Breast epithelium (tissue), 4 donors: Measurements from ENCODE around the gene CREB3L1. TPM values are rescaled to one million over a fixed set of nuclear protein-coding genes. Genes with fewer than 3 reads are reported as not detected.

Experiments used
- DNase-seq, 2 donors: peaks; one replicate each; pipeline ENCODE4 v3.0.0-alpha.2; 2019; ENCODE audit warnings: low spot score in 2 of 2
- H3K27ac ChIP-seq, 2 donors: fragments of 200-600 bp; sonication (generic) in 1 of 2; one replicate each; pipeline ENCODE4 v1.5.1; 2016 to 2019; ENCODE audit warnings: mild to moderate bottlenecking in 1 of 2
- H3K27me3 ChIP-seq, 2 donors: fragments of 200-600 bp; sonication (generic) in 1 of 2; one replicate each; pipeline versions ENCODE4 v1.5.1 to v1.6.0; 2017 to 2019; ENCODE audit warnings: control low read depth in 1 of 2, mild to moderate bottlenecking in 1 of 2
- H3K36me3 ChIP-seq: fragments of 200-600 bp; one replicate; pipeline ENCODE4 v1.5.1; 2019
- H3K4me1 ChIP-seq, 2 donors: fragments of 200-600 bp; sonication (generic); one replicate each; pipeline ENCODE4 v1.5.1; 2016 to 2019; ENCODE audit warnings: control low read depth in 1 of 2
- H3K4me3 ChIP-seq, 3 donors: fragments of 200-600 bp; sonication (generic); 1 replicate in 2 of 3; 2 replicates in 1 of 3; pipeline ENCODE4 v1.5.1; 2016 to 2019; ENCODE audit warnings: mild to moderate bottlenecking in 3 of 3, moderate library complexity in 2 of 3
- H3K9me3 ChIP-seq, 2 donors: fragments of 200-600 bp; sonication (generic) in 1 of 2; one replicate each; pipeline ENCODE4 v1.5.1; 2016 to 2019; ENCODE audit warnings: control low read depth in 1 of 2
- POLR2A ChIP-seq: fragments of 450-650 bp; IDR thresholded peaks from one replicate; pipeline ENCODE4 v1.6.1; 2016; ENCODE audit warnings: antibody characterized with exemption, mild to moderate bottlenecking, moderate library complexity
- POLR2AphosphoS5 ChIP-seq, 3 donors: sonication (generic); formaldehyde crosslinking; IDR thresholded peaks; one replicate each; pipeline ENCODE4 v1.6.1; 2017; ENCODE audit warnings: antibody characterized with exemption in 3 of 3
- intact Hi-C: fragments of 100-400 bp; cut with DNase I; formaldehyde crosslinking; loops from one replicate; pipeline ENCODE4 v1.15.1; 2023; ENCODE audit warnings: low total_unique reads
- total RNA-seq, 3 donors: library from RNA; depleted of rRNA; stranded (reverse); fragments of >200 nt; gene quantifications; one replicate each; pipeline ENCODE4 v1.1.0, GENCODE V29; 2016
- TF ChIP-seq, protein P1 (sequence below), 3 donors: fragments of 450-650 bp; IDR thresholded peaks; one replicate each; pipeline ENCODE4 v1.5.1; 2016 to 2017; ENCODE audit warnings: antibody characterized with exemption in 3 of 3, mild to moderate bottlenecking in 3 of 3, moderate library complexity in 3 of 3

The CREB3L1 gene
- total RNA-seq, 3 donors from 2014 or later = 1.6 to 5.1 (median 2.0) TPM

DNA sequence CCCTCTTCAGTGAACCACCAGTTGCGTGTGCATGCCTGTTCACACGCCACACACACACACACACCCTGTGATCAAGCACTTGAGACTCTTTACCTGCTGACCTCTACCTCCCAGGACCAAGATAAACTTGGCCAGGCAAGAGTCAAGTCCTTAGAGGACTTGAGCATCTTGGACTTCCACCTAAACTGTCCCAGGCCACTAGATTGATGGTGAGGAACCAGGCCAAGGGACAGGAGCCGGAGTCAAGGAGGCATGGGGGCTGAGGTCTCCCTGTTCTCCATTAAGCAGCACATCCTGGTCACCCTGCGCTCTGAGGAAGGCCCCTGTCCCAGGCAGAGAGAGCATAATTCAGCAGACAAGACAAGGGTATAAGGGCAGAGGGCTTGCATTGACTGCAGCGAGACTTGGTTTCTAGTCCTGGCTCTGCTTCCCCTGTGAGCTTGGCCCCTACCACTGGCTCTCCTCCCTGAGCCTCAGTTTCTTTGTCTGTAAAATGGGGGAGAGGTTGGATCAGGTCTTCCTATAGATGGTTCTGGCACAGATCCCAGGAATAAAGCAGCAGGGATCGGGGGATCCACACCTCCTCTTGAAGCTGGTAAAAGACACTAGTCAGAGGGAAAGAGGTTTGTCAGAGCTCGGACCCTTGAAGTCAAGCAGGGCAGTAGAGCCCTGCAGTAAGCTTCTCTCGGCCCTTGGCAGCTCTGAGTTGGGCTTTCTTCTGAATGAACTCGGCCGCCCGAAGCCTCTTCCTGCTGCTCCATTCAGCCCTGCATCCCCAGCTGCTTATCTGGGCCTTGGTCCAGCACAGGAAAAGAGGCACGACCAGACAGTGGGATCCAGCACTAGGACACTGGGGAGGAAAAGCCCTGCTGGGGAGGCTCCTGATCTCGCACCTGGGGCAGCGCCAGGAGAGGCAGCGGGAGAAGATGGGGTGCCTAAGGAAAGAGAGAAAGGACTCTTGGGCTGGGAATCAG is 2.0 kb downstream of the CREB3L1 start:
- peak overlapping the region; percentile 12 to 80 (median 67) for H3K4me3 ChIP-seq
- DNase-seq = no peak
- intact Hi-C loops = no loop called here

DNA sequence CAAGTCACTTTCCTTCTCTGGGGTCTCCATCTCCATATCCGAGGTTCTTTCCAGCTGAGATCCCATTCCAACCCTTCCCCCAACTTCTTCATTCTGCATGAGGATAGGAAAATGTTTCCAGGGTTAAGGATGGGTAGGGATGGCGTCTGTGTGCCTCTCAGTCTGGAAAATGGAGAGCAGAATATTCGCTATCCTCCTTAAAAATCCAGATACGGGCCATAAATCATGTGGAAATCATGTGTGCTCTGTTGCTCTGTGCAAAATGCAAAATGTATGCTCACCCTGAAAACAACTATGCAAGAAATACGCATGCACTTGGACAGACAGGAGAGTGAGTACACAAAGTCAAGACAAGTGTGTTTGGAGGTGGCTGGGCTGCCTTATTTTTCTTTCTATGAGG is 3.2 kb downstream of the CREB3L1 start:
- Histone ChIP-seq H3K9me3 (no peaks in the 10 kb centered on the region), H3K4me1 (peaks cover 7 to 13% of the 10 kb centered on the region in 2 donors), H3K27ac (peak overlapping the region in 1 of 2 donors; percentile 42), H3K4me3 (no peak overlapping the region), H3K27me3 (no peaks in the 10 kb centered on the region), H3K36me3 (no peaks in the 10 kb centered on the region)
- DNase-seq = no peak
- TF ChIP-seq, protein P1, sequence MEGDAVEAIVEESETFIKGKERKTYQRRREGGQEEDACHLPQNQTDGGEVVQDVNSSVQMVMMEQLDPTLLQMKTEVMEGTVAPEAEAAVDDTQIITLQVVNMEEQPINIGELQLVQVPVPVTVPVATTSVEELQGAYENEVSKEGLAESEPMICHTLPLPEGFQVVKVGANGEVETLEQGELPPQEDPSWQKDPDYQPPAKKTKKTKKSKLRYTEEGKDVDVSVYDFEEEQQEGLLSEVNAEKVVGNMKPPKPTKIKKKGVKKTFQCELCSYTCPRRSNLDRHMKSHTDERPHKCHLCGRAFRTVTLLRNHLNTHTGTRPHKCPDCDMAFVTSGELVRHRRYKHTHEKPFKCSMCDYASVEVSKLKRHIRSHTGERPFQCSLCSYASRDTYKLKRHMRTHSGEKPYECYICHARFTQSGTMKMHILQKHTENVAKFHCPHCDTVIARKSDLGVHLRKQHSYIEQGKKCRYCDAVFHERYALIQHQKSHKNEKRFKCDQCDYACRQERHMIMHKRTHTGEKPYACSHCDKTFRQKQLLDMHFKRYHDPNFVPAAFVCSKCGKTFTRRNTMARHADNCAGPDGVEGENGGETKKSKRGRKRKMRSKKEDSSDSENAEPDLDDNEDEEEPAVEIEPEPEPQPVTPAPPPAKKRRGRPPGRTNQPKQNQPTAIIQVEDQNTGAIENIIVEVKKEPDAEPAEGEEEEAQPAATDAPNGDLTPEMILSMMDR (IDR thresholded peaks at IDR 0.05) = no peak
- TF ChIP-seq POLR2AphosphoS5 (IDR thresholded peaks at IDR 0.05) = no peak
- intact Hi-C loops = no loop called here

More for the DNA sequence above, 2.0 kb downstream of the CREB3L1 start:
- no peaks in the 10 kb centered on the region for H3K9me3 ChIP-seq
- no peaks in the 10 kb centered on the region for H3K36me3 ChIP-seq
- no peaks in the 10 kb centered on the region for H3K27me3 ChIP-seq
- peak overlapping the region; percentile 65 to 81 for H3K27ac ChIP-seq
- peaks cover 7 to 13% of the 10 kb centered on the region in 2 donors for H3K4me1 ChIP-seq
- TF ChIP-seq, protein P1 (IDR thresholded peaks at IDR 0.05) = no peak
- TF ChIP-seq POLR2AphosphoS5 (IDR thresholded peaks at IDR 0.05) (no peak), POLR2A (no peak)

DNA sequence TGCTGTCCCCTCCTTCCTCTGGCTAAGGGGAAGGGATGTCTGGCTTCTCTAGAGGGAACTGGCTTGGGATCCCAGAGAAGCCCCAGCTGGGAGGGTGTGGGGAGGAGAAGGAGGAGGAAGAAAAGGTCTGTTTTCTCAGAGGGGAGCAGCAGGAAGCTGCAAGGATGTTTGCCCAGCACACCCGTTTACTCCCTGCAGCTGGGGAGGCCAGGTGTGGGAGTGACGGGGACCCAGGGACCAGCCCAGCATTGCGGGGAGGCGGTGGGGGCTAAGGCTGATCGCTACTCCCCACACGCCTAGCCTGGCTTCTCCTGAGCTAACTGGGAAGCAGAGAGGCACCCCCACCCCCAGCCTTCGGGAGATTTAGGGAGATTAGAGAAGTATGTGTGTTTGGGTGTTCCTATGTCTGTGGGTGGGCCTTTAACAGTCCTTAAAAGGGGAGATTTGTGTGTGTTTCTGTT is 3.9 kb downstream of the CREB3L1 start:
- Histone ChIP-seq H3K4me3 (no peak overlapping the region), H3K27ac (peak overlapping the region in 1 of 2 donors; percentile 42), H3K9me3 (no peaks in the 10 kb centered on the region), H3K36me3 (no peaks in the 10 kb centered on the region), H3K4me1 (peaks cover 7 to 9% of the 10 kb centered on the region in 2 donors), H3K27me3 (no peaks in the 10 kb centered on the region)
- intact Hi-C loops = no loop called here
- no peak for TF ChIP-seq POLR2AphosphoS5 (IDR thresholded peaks at IDR 0.05)
- TF ChIP-seq, protein P1 (IDR thresholded peaks at IDR 0.05) = no peak
- TF ChIP-seq POLR2A = no peak
- no peak for DNase-seq

DNA sequence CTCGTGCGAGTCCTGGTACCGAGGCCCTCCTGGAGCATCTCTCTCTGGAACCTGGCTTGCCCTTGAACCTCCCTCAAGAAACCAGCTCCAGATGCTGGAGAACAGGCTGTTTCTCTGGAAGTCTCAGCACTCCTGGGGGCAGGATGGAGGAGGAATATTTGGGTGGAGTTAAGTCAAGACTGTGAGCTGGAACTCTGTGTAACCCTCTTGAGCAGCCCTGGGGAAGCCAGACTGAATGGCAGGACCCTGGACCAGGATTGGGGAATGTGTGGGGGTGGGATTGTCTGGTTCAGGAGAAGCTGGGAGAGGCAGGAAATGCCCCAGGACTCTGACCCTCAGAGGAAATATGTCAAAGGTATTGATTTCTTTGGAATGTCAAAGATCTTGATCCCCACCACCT is 7.7 kb downstream of the CREB3L1 start:
- H3K27ac ChIP-seq = peak overlapping the region; percentile 54 to 85
- no peaks in the 10 kb centered on the region for H3K9me3 ChIP-seq
- H3K4me3 ChIP-seq = no peak overlapping the region
- H3K27me3 ChIP-seq = no peaks in the 10 kb centered on the region
- H3K4me1 ChIP-seq = no peaks in the 10 kb centered on the region
- no peaks in the 10 kb centered on the region for H3K36me3 ChIP-seq
- no peak for TF ChIP-seq POLR2A
- TF ChIP-seq POLR2AphosphoS5 (IDR thresholded peaks at IDR 0.05) = no peak
- TF ChIP-seq, protein P1 (IDR thresholded peaks at IDR 0.05) = no peak
- intact Hi-C loops = no loop called here
- DNase-seq = no peak

DNA sequence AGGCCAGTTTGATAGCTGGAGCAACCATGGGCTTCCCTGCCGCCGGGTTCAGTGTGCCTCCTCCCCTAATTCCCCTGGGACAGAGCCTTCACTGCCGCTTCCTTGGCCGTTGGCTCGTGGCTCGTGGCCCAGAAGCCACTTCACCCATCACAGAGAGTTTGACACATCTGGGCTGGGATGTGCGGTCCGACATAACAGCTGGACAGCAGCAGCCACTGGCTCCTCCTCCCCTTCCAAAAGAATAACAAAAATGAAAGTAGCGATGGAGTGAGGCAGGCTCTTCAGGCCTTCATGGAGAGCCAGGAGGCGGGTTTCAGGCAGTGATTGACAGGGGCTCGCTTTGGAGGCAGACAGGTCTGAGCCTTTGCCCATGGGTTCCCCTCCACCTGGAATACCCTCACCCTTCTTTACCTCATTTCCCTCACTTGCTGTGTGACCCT is 8.2 kb downstream of the CREB3L1 start:
- Histone ChIP-seq H3K27ac (peak overlapping the region; percentile 54 to 85), H3K36me3 (no peaks in the 10 kb centered on the region)

More for the DNA sequence above, 8.2 kb downstream of the CREB3L1 start:
- intact Hi-C loops = no loop called here
- H3K9me3 ChIP-seq = no peaks in the 10 kb centered on the region
- no peak for DNase-seq
- TF ChIP-seq POLR2AphosphoS5 (IDR thresholded peaks at IDR 0.05) = no peak
- H3K27me3 ChIP-seq = no peaks in the 10 kb centered on the region
- H3K4me3 ChIP-seq = peak overlapping the region in 1 of 3 donors; percentile 32
- H3K4me1 ChIP-seq = no peaks in the 10 kb centered on the region
